LNCaP clone FGC (cell line): ENCODE data around the gene MXI1.

Experiments used
- DNase-seq: peaks from one replicate; pipeline ENCODE4 v3.0.0-alpha.2; 2011; ENCODE audit warnings: low read depth
- H3K4me3 ChIP-seq: 2 replicates; pipeline ENCODE4 v1.5.1; 2011; ENCODE audit warnings: mild to moderate bottlenecking, low read depth, low read length, control low read depth
- TF ChIP-seq, protein P1 (sequence below): IDR thresholded peaks from 2 replicates; pipeline ENCODE4 v1.5.1; 2012; ENCODE audit warnings: mild to moderate bottlenecking; ENCODE audit not compliant: control insufficient read depth, insufficient read depth; ENCODE audit errors: extremely low read depth

Gene MXI1

GRCh38 chr10:110209926-110210673, 2.7 kb downstream of the MXI1 start:
- TF ChIP-seq, protein P1, sequence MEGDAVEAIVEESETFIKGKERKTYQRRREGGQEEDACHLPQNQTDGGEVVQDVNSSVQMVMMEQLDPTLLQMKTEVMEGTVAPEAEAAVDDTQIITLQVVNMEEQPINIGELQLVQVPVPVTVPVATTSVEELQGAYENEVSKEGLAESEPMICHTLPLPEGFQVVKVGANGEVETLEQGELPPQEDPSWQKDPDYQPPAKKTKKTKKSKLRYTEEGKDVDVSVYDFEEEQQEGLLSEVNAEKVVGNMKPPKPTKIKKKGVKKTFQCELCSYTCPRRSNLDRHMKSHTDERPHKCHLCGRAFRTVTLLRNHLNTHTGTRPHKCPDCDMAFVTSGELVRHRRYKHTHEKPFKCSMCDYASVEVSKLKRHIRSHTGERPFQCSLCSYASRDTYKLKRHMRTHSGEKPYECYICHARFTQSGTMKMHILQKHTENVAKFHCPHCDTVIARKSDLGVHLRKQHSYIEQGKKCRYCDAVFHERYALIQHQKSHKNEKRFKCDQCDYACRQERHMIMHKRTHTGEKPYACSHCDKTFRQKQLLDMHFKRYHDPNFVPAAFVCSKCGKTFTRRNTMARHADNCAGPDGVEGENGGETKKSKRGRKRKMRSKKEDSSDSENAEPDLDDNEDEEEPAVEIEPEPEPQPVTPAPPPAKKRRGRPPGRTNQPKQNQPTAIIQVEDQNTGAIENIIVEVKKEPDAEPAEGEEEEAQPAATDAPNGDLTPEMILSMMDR = no peak
- DNase-seq = no peak
- H3K4me3 ChIP-seq = peak overlapping the region; percentile 64

DNA sequence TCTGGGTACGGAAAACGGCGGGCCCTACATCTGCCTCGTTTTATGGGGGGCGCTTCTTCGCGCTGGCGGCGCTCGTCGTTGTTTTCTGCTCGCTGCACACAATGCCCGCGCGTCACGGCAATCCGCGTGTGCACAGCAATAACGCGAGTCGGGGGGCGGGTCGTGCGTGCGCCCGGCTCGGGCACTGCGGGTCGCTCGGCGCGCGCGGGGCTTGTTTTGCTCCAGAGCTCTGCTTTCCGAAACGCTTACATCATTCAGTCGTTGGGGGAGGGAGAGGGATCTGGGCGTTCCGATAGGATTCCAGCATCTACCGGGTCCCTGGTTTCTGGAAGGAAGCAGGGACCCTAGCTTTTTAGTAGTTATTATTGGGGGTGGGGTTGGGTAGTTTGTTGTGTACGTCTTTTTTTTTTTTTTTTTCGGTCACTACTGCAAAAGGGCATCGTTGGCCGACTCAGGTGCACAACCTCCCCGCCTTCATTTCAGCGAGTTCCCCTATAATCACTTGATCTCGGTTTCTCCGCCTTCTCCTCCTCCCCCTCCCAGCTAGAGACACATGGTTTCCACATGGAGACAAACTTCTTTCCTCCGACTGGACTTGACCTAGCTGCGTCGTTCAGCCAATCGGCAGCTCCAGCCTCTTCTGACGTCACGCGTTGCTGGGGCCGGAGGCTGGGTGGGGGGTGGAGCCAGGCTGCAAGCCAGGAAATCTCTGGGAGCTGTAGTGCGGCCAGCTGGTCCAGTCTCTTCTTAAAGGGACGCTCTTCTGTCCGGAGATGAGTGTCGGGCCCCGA, 3.5 kb downstream of the MXI1 start:
- DNase-seq = peak; percentile 97
- TF ChIP-seq, protein P1 = no peak
- peak overlapping the region; percentile 64 for H3K4me3 ChIP-seq

DNA sequence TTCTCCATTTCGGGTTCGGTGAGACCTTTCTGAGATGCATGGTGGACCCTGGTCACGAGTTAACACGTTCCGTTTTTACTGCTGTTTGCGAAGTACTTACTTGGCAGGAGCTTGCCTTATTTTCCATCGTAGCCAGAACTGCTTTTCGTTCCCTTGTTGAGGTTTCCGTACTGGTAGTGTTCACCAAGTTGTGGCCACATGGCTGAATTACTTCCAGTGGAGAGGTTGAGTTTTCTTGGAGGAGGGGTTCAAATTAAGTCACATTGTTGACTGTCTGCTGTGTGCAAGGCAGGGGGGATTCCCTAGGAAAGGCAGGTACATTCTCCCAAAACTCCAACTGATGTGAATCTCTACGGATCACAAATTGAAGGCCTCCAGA, 4.0 kb downstream of the MXI1 start:
- no peak for DNase-seq
- peak overlapping the region; percentile 64 for H3K4me3 ChIP-seq
- TF ChIP-seq, protein P1 = no peak

DNA sequence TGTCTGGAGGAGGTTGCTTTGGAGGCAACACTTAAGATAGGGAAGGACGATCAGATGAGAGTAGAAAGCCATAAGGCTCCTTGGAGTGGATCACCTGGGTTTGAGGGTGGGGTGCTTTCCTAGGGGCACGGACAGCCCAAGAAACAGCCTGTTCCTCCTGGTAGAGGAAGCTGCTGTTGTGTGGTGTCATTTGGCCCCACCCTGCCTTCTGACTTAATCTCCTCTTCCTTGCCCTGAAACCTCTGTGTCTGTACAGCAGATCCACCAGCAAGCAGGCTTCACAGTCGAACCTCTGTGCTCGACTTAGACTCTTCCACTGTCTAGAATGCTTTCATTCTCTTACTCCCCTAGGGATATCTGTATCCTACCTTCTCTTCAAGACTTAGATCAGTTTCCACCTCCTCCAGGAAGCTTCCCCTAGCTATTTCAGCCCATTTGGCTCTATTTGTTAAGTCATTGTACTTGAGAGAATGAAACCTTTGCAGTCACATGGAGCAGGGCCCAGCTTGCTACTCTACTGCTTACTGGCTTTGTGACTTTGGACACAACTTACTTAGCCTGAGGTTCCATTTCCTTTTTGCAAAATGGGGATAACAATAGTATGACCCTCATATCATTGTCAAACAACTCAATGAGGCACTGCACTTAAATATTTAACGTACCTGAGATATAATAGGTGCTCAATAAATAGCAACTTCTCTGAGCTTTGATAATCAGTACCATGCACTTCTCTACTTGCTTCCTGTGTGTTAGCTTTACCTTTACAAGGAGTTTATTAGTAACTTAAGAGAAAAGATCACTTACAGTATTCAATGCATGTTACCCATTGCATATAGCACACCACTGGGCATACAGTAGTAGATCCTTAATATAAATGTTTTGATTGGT, 5.0 kb downstream of the MXI1 start:
- no peak for DNase-seq
- TF ChIP-seq, protein P1 = no peak
- H3K4me3 ChIP-seq = peak overlapping the region; percentile 64

DNA sequence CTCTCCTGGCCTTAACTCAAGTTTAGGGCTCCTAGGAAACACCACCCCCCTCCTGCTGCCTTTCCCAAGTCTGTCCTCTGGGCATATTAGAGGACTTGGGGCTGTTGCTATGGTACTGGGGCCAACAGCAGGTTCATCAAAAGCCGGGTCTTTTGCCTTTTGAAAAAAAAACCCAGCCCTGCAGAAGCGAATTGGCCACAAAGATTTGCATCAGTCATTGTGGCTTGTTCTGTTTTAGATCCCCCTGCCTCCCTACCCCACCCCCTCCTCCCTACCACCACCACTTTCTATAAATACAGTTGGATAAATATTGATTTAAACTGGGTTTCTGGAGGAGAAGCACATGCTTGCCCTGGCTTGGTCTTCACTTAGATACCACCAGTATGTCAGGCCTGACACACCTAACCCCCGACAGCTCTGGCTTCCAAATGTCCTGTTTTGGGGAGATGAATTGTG, 7.0 kb downstream of the MXI1 start:
- no peak overlapping the region for H3K4me3 ChIP-seq
- DNase-seq = no peak
- TF ChIP-seq, protein P1 = no peak

DNA sequence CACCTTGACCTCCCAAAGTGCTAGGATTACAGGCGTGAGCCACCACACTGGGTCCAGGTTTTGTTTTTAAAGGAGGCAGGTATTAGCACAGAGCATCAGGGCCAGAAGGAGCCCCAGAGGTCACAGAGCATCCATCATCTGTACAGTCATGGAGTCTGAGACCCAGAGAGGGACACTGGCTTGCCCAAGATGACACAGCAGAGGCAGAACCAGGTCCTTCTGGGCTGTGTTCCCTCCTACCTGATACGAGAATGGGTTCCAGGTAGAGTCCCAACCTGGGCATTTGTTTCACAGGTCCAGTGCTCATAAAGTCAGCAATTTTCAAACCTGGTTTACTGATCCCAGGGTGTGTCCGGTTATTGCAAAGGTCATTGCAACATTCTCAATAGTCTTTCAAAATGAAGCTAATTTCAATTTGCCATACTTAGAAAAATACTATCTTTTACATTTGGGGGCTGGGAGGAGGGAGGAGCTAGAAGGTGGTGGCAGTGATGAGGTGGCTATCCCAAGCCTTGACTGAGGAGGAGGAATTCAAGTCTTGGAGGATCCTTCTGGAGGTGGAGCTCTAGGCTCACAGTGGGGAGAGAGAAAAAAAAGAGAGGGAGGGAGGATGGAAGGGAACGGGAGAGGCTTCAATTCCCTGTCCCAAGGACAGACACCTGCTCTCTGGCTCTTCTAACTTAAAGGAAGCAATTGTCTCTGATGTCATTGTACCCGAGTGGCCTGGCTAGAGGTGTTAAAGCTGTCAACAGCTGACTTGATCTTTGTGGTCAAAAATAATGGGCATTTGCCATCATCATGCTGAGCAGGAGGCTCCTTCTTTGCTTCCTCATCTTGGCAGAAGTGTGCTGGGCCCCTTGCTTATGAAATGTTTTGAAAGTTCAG, 8.1 kb downstream of the MXI1 start:
- no peak overlapping the region for H3K4me3 ChIP-seq
- TF ChIP-seq, protein P1 = no peak
- no peak for DNase-seq
